GM19438 (cell line): ENCODE data around the gene ALDH7A1.

Source experiments
- ATAC-seq: cut with Tn5 transposase; IDR thresholded peaks from one replicate; pipeline ENCODE4 v1.9.1; 2021; ENCODE audit warnings: low read depth; ENCODE audit not compliant: unreplicated experiment

Gene ALDH7A1

GRCh38 chr5:126481243-126481642 lies 113.8 kb downstream of the ALDH7A1 start:
- ATAC-seq, result no peak
